Activated CD4-positive, alpha-beta T cell treated with anti-CD3 and anti-CD28 coated beads, Interleukin-2, amount 50 U/mL, for 48 hours (primary cell): Measurements from ENCODE around the gene OSBPL3.
A peak's percentile ranks its signal among the peaks of the same experiment; 100 is the strongest.
"Not testable (repeated sequence)": the region's sequence is repeated elsewhere in the genome, so short reads cannot be mapped to it uniquely, and the experiment has no call there.

ENCODE experiments used
- DNase-seq, 2 experiments: peaks; one replicate each; pipeline ENCODE4 v3.0.0-alpha.2; 2020

OSBPL3 gene

GRCh38 chr7:24825931-24826661 is 153.9 kb downstream of the OSBPL3 start:
- no peak for DNase-seq

- no peak for DNase-seq
Measured at GRCh38 chr7:24825381-24825794, 154.6 kb downstream of the OSBPL3 start.

GRCh38 chr7:24824896-24825295 is 155.1 kb downstream of the OSBPL3 start:
- no peak for DNase-seq

- no peak for DNase-seq
Measured at GRCh38 chr7:24824400-24824799, 155.6 kb downstream of the OSBPL3 start.

- DNase-seq, result no peak
Measured at GRCh38 chr7:24821754-24822054, 158.3 kb downstream of the OSBPL3 start.

- DNase-seq, result peak; percentile 78 to 83
Measured at GRCh38 chr7:24821045-24821753, 158.8 kb downstream of the OSBPL3 start.

- DNase-seq, result no peak
Measured at GRCh38 chr7:24820730-24821044, 159.3 kb downstream of the OSBPL3 start.

- peak; percentile 68 to 83 for DNase-seq
Measured at GRCh38 chr7:24819916-24820689, 159.9 kb downstream of the OSBPL3 start.

- no peak for DNase-seq
Measured at GRCh38 chr7:24817339-24817738, 162.6 kb downstream of the OSBPL3 start.

GRCh38 chr7:24816868-24817267 is 163.1 kb downstream of the OSBPL3 start:
- DNase-seq, result no peak

GRCh38 chr7:24812305-24812945 is 167.6 kb downstream of the OSBPL3 start:
- peak; percentile 41 to 53 for DNase-seq

- no peak for DNase-seq
Measured at GRCh38 chr7:24808518-24808917, 171.5 kb downstream of the OSBPL3 start.

GRCh38 chr7:24802300-24802699 is 177.7 kb downstream of the OSBPL3 start:
- no peak for DNase-seq

GRCh38 chr7:24801883-24802282 is 178.1 kb downstream of the OSBPL3 start:
- no peak for DNase-seq

GRCh38 chr7:24800667-24801066 is 179.3 kb downstream of the OSBPL3 start:
- no peak for DNase-seq

- DNase-seq, result no peak
Measured at GRCh38 chr7:24800073-24800472, 179.9 kb downstream of the OSBPL3 start.

GRCh38 chr7:24799506-24799905 is 180.5 kb downstream of the OSBPL3 start:
- DNase-seq, result no peak

GRCh38 chr7:24798261-24798660 is 181.7 kb downstream of the OSBPL3 start:
- DNase-seq, result no peak

- no peak for DNase-seq
Measured at GRCh38 chr7:24797270-24797669, 182.7 kb downstream of the OSBPL3 start.

- DNase-seq, result no peak
Measured at GRCh38 chr7:24795407-24795767, 184.6 kb downstream of the OSBPL3 start.

- not testable (repeated sequence) for DNase-seq
Measured at GRCh38 chr7:24794751-24795406, 185.1 kb downstream of the OSBPL3 start.

- DNase-seq, result no peak
Measured at GRCh38 chr7:24793982-24794648, 185.9 kb downstream of the OSBPL3 start.
